GM19463 (cell line): ENCODE measurements around the gene PCGF6.
"Not testable (repeated sequence)": the region's sequence is repeated elsewhere in the genome, so short reads cannot be mapped to it uniquely, and the experiment has no call there.

Source experiments
- ATAC-seq: cut with Tn5 transposase; IDR thresholded peaks from one replicate; pipeline ENCODE4 v1.9.1; 2021; ENCODE audit warnings: mild to moderate bottlenecking, moderate library complexity; ENCODE audit not compliant: unreplicated experiment

PCGF6 gene

GRCh38 chr10:103258928-103259327 is 92.0 kb downstream of the PCGF6 start:
- ATAC-seq: not testable (repeated sequence)

GRCh38 chr10:103257812-103258211 is 93.1 kb downstream of the PCGF6 start:
- ATAC-seq: no peak

- no peak for ATAC-seq
Measured at GRCh38 chr10:103256613-103257012, 94.3 kb downstream of the PCGF6 start.

- ATAC-seq: no peak
Measured at GRCh38 chr10:103254538-103255325, 96.2 kb downstream of the PCGF6 start.

- no peak for ATAC-seq
Measured at GRCh38 chr10:103254113-103254512, 96.8 kb downstream of the PCGF6 start.
